GM13977 (cell line): Measurements from ENCODE around the gene CADM2.
A peak's percentile ranks its signal among the peaks of the same experiment; 100 is the strongest.

Experiments
- DNase-seq: peaks from one replicate; pipeline ENCODE4 v3.0.0; 2012; ENCODE audit warnings: low spot score
- in situ Hi-C: fragments of 300-500 bp; cut with MboI; formaldehyde crosslinking; loops from one replicate; pipeline ENCODE4 v1.12.0; 2022; ENCODE audit warnings: low sequenced_read_pairs, low pct_unique_long_range_greater_than_20kb, mixed read lengths, inconsistent platforms; ENCODE audit not compliant: unreplicated experiment
- TF ChIP-seq, protein P1 (sequence below): IDR thresholded peaks from 2 replicates; pipeline ENCODE4 v1.5.1; 2012; ENCODE audit warnings: mild to moderate bottlenecking, control low read depth; ENCODE audit not compliant: insufficient read depth; ENCODE audit errors: extremely low read depth, missing control alignments

Gene CADM2

DNA sequence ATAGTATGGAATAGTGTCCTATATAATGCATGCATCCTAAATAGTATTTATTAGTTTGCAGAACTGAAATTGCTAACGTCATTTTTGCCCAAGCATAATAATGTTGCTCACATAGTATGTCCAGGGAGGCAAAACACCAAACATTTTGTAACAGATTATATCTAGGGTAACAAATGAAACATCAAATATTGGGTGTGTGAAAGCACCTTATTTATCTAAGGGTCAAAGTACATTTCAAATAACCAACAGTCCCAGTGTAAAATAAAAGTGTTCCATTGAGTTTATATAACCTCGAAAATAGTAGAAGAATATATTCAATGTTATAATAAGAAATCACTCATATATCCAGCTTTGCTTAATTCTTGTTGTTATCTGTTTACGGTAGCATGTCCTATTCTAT is 363.1 kb downstream of the CADM2 start:
- no peak for DNase-seq
- in situ Hi-C loops, result no loop called here
- TF ChIP-seq, protein P1, sequence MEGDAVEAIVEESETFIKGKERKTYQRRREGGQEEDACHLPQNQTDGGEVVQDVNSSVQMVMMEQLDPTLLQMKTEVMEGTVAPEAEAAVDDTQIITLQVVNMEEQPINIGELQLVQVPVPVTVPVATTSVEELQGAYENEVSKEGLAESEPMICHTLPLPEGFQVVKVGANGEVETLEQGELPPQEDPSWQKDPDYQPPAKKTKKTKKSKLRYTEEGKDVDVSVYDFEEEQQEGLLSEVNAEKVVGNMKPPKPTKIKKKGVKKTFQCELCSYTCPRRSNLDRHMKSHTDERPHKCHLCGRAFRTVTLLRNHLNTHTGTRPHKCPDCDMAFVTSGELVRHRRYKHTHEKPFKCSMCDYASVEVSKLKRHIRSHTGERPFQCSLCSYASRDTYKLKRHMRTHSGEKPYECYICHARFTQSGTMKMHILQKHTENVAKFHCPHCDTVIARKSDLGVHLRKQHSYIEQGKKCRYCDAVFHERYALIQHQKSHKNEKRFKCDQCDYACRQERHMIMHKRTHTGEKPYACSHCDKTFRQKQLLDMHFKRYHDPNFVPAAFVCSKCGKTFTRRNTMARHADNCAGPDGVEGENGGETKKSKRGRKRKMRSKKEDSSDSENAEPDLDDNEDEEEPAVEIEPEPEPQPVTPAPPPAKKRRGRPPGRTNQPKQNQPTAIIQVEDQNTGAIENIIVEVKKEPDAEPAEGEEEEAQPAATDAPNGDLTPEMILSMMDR, result no peak

DNA sequence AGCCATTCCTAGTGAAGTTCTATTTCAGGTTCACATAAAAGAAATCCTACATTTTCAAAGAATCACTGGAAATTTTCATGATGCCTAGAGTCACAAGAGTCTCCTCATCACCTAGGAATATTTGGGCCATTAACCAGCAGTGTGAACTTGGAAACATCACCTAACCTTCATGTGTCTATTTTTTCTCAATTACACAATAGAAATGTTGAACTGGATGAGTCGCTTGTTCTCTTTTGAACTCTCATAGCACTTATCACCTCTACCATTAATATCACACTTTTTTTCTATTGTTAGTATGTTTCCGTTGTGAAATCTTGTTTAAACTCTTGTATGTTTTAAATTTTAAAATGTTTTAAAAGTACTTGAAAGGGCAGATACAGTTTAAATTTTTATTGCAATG is 371.3 kb downstream of the CADM2 start:
- TF ChIP-seq, protein P1, result no peak
- no peak for DNase-seq
- in situ Hi-C loops, result no loop called here

GRCh38 chr3:85337895-85338294 is 379.1 kb downstream of the CADM2 start:
- DNase-seq, result no peak
- in situ Hi-C loops, result no loop called here
- TF ChIP-seq, protein P1, result no peak

- in situ Hi-C loops, result no loop called here
- peak; percentile 2 for DNase-seq
These were observed 384.1 kb downstream of the CADM2 start for GRCh38 chr3:85342915-85343314.

DNA sequence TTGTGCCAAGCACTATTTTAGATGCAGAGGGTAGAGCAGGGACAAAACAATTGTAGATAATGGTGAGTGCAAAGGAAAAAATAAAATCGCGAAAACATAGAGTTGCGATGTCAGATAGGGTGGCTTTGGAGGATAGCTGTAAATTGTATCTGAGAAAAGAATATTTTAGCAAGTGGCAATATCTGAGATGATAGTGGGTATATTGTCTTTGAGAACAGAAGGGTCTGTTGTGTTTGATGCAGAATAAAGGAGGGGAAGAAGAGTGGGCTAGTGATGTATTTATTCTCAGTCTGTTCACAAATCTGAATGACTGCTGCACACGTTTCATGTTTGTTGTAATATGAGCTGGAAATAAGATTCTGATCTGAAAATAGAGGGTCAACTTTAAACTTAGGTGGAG is 396.8 kb downstream of the CADM2 start:
- no peak for DNase-seq
- TF ChIP-seq, protein P1, result no peak
- in situ Hi-C loops, result no loop called here

More at GRCh38 chr3:85342915-85343314, 384.1 kb downstream of the CADM2 start:
- TF ChIP-seq, protein P1, result peak; percentile 49

DNA sequence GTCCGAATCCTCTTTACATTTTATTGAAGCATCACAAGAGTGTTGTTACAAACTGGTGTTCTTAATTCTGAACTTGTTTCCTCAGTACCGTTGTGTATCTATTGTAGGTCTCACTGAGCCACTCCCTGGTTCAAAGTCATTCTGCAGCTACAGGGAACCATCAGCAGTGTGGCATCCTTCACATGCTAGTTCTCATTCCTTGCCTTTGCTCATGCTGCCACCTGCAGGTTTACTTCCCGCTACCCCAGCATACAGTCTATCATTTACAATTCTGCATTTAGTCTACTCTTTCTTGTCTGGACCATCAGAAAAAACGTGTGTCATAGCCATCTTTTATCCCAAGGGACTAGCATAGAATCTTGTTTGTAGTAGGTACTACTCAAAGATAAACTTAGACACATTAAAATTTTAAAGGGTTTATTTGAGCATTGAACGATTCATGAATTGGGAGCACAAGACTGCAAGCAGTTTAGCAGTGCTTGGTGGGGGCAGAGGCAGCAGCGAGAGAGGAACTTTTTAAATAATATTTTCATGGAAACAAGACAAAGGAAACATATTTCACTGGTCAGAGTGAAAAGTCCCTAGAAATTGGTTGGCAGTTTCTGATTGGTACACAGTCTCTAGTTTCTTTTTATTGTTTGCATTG is 402.1 kb downstream of the CADM2 start:
- TF ChIP-seq, protein P1, result peak; percentile 53
- in situ Hi-C loops, result no loop called here

More for the DNA sequence above, 402.1 kb downstream of the CADM2 start:
- DNase-seq, result peak; percentile 5
